GM18499 (cell line): ENCODE data around the gene HSPBAP1.
"Not testable (repeated sequence)": the region's sequence is repeated elsewhere in the genome, so short reads cannot be mapped to it uniquely, and the experiment has no call there.

Source experiments
- ATAC-seq: cut with Tn5 transposase; IDR thresholded peaks from one replicate; pipeline ENCODE4 v1.9.1; 2021; ENCODE audit warnings: moderate number of reproducible peaks; ENCODE audit not compliant: insufficient read depth, unreplicated experiment

Gene HSPBAP1

DNA sequence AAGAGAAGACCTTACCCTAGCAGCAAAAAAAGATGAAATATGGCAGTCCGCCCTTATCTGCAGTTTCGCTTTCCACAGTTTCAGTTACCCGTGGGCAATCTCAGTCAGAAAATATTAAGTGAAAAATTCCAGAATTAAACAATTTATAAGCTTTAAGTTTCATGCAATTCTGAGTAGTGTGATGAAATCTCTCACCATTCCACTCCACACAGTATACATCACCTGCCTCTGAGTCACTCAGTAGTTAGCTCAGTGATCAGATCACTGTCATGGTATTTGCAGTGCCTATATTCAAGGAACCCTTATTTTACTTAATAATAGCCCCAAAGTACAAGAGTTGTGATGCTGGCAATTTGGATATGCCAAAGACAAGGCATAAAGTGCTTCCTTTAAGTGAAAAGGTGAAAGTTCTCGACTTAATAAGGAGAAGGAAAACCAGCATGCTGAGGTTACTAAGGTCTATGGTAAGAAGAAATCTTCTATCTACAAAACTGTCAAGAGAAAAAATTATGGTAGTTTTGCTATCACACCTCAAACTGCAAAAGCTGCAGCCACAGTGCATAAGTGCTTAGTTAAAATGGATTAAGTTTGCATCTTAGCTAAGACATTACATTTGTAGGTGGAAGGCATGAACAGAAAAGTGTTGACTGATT lies 48.1 kb downstream of the HSPBAP1 start:
- no peak for ATAC-seq

GRCh38 chr3:122743581-122744120 lies 50.0 kb downstream of the HSPBAP1 start:
- ATAC-seq = no peak

- ATAC-seq = no peak
Measured at GRCh38 chr3:122742234-122742633, 51.4 kb downstream of the HSPBAP1 start.

- no peak for ATAC-seq
Measured at GRCh38 chr3:122739172-122739571, 54.5 kb downstream of the HSPBAP1 start.

DNA sequence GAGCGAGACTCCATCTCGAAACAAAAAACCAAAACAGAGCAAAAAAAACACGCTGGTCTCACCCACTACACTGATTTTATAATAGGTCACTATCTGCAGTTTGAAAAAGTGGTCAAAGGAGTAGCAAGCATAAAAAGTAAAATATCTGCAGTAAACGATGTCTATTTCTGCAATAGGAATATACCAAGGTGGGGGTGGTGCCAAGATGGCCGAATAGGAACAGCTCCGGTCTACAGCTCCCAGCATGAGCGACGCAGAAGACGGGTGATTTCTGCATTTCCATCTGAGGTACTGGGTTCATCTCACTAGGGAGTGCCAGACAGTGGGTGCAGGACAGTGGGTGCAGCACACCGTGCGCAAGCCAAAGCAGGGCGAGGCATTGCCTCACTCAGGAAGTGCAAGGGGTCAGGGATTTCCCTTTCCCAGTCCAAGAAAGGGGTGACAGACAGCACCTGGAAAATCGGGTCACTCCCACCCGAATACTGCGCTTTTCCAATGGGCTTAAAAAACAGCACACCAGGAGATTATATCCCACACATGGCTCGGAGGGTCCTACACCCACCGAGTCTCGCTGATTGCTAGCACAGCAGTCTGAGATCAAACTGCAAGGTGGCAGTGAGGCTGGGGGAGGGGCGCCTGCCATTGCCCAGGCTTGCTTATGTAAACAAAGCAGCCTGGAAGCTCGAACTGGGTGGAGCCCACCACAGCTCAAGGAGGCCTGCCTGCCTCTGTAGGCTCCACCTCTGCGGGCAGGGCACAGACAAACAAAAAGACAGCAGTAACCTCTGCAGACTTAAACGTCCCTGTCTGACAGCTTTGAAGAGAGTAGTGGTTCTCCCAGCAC lies 60.7 kb downstream of the HSPBAP1 start:
- not testable (repeated sequence) for ATAC-seq

DNA sequence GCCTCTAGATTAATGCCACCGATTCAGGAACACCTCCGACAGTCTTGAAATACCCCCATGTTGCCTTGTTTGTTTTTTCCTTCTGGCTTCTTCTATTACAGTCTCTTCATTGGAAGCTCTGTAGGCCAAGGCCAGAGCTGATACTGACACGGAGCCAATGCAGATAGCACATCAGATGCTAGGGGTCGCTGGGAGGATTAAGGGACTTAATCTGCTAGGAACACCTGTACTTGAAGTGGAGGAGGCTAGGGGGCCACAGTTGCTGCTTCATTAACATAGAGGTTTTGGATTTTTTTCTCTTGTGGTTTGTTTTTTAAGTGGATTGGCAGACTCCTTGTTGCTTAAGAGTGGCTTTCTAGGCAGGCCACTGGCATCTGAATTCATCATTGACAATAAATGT lies 63.4 kb downstream of the HSPBAP1 start:
- ATAC-seq = no peak

- ATAC-seq = no peak
Measured at GRCh38 chr3:122728756-122729514, 64.7 kb downstream of the HSPBAP1 start.

DNA sequence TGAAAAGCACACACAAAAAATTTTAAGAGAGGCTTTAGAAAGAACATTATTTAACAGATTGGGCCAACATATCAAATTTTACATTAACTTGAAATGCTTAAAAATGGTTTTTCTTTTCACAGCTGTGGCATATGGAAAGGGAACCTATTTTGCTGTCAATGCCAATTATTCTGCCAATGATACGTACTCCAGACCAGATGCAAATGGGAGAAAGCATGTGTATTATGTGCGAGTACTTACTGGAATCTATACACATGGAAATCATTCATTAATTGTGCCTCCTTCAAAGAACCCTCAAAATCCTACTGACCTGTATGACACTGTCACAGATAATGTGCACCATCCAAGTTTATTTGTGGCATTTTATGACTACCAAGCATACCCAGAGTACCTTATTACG lies 65.4 kb downstream of the HSPBAP1 start:
- ATAC-seq = no peak

DNA sequence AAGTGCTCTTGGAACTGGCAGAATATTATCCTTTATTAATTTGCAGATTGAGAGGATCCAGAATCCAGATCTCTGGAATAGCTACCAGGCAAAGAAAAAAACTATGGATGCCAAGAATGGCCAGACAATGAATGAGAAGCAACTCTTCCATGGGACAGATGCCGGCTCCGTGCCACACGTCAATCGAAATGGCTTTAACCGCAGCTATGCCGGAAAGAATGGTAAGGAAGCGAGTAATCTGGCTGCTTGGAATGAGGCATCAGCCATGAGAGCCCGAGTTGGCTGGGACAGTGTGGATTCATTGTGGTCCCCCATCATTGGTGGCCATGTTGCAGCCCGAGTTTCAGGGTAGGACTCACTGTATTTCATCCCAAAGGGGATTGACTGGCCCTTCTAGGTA lies 65.9 kb downstream of the HSPBAP1 start:
- no peak for ATAC-seq

- no peak for ATAC-seq
Measured at GRCh38 chr3:122727294-122727693, 66.3 kb downstream of the HSPBAP1 start.

DNA sequence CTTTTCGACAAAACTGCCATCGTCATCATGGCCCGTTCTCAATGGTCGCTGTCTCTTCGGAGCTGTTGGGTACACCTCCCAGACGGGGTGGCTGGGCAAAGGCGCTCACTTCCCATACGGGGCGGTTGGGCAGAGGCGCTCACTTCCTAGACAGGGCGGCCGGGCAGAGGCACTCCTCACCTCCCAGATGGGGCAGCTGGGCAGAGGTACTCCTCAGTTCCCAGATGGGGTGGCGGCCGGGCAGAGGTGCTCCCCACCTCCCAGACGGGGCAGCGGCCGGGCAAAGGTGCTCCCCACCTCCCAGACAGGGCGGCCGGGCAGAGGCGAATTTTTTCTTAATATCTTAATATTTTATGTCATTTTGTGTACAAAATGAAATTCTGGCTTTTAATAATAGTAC lies 68.5 kb downstream of the HSPBAP1 start:
- ATAC-seq = no peak

DNA sequence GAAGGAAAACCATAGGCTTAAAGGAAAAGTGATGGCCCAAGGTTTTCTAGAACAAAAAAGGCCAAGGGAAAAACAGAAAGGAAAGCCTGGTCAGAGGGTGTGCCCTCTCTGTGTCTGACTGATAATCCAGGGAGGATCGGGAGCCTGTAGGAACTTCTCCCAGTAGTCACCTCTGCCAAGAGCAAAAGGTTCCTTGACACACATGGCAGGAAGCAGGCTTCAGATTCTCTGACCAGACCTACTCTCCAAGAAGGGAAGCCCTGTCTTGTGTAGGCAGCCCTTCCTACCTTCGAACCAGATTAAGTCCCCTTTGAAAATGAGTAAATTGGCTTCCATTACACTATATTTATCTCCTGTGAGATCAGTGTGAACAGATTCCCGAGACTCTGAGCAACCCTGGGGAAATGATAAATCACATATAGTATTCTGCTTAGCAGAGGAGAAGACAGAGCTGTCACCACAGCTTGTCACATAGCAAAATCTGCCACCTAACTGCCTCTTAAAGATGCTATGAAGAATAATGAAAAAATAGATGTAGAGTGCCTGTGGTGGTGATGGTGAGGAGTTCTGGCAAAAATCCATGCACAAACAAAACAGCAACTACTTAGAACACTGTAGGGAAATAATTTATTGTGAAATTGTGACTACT lies 74.2 kb downstream of the HSPBAP1 start:
- no peak for ATAC-seq

DNA sequence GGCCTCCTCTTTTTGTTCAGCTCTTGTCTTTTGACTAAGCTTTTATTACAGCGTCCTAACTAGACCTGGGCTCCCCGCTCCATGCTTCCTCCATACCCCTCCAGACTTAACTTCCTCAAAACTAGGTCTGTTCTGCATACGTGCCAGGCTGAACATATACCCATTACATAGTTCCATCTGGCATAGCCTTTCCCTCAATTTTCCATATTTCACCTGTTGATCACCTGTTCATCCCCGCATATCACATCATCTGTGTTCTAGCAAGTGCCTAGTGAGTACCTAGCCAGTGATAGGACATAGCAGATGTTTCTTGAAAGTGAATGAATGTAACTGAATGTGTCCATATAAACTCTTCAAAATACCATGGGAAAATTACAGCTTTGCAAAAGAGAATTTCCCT lies 77.0 kb downstream of the HSPBAP1 start:
- no peak for ATAC-seq

GRCh38 chr3:122714273-122714672 lies 79.4 kb downstream of the HSPBAP1 start:
- no peak for ATAC-seq

- ATAC-seq = not testable (repeated sequence)
Measured at GRCh38 chr3:122710616-122711251, 82.9 kb downstream of the HSPBAP1 start.

DNA sequence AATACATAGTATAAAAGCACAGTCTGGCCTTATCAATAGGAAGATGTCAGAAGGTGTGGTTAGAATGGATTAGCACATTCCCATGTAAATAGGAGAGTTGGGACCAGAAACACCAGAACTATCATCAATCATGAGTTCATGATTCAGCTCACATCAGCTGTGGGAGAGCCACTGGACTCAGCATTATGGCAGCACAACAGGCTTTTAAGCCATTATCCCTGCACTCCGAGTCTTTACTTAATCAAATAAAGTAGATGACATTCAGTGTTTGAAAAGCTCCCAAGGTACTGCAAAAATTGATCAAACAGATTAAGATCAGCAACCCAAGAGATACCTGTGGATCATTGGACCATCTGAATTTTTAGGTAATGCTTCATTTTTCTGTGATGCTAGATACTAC lies 88.3 kb downstream of the HSPBAP1 start:
- ATAC-seq = no peak

GRCh38 chr3:122700193-122700592 lies 93.4 kb downstream of the HSPBAP1 start:
- ATAC-seq = no peak

DNA sequence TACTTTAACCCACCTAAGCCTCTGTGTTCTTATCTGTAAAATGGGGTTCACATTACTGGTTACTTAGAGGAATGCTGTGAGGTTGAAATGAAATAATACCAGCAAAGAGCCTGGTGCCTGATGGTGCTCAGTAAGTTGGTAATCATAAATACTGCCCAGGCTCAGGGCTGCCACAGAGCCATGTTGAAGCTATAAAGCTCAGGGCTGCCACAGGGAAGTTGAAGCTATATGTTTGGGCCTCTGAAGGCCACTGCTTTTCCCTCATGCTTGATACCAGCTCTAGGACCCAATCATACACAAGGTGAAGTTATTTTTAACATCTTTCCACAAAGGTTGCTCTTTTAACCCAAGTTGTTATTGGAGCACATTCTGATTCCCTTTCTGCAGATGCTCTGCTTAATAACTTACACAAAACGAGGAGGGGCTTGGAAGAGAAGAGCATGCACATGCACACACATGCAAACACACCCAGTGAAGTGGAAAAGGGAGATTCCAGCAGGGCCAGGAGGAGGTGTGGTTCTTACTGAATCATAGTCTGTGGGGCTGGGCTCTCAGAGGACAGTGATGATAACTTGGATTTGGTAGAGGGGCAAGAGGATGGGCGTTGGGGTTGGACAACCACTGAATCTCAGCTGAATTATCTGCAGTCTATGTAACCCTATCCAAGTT lies 95.5 kb downstream of the HSPBAP1 start:
- ATAC-seq = peak; percentile 61

DNA sequence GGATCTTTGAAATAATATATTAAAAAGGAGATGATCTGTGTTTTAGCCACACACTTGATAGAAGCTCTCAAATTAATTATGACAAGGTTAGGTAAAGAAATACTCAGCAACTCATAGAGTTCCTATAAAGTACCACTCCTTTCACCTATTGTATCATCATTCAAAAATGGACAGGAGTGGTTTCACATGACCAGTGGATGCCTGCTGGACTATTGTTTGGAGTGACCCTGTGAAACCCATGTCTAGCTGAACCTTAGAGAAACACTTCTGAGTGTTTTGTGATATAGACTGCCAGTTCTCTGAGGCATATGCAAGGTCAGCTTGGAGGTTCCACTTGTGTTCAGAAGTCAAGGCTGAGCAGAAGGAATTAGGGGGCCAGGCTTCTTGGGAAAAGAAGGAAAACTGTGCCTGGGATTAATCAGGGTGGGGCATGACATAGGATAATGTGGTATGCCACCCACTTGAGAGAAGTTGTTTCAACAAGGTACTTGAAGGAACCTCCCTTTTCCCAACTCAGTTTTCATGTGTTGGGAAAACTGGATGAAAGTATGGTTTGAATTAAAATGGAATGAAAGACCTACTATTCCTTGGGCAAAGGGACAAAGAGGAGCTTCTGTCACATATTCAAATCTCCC lies 97.6 kb downstream of the HSPBAP1 start:
- ATAC-seq = no peak
